Stimulated activated naive CD4-positive, alpha-beta T cell (primary cell): ENCODE measurements around the gene CAPZB.

ENCODE experiments used
- DNase-seq, 6 experiments: peaks; one replicate each; lab custom pipeline; 2025; lab: John Stamatoyannopoulos, UW

The CAPZB gene

DNA sequence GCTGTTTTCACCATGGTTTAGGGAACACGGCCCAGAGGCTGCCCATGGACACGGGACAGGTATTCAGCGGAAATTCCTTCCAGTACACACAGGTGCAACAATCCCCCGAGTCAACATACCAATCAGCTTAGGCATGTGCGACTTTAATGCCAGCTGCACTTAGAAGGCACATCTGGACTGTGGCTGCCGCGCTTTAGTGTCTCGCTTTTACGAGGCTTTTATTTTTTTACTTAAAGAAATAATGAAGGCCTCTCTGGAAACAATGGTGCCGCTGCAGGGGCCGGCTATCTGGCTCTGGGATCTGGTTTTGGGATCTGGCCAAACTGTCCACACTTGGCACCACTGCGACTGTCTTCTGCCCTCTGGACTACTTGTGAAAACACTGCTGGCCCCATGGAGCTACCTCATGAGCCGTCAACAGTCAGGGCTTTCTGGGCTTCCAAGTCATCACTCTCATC, 117.7 kb downstream of the CAPZB start:
- DNase-seq: no peak

DNA sequence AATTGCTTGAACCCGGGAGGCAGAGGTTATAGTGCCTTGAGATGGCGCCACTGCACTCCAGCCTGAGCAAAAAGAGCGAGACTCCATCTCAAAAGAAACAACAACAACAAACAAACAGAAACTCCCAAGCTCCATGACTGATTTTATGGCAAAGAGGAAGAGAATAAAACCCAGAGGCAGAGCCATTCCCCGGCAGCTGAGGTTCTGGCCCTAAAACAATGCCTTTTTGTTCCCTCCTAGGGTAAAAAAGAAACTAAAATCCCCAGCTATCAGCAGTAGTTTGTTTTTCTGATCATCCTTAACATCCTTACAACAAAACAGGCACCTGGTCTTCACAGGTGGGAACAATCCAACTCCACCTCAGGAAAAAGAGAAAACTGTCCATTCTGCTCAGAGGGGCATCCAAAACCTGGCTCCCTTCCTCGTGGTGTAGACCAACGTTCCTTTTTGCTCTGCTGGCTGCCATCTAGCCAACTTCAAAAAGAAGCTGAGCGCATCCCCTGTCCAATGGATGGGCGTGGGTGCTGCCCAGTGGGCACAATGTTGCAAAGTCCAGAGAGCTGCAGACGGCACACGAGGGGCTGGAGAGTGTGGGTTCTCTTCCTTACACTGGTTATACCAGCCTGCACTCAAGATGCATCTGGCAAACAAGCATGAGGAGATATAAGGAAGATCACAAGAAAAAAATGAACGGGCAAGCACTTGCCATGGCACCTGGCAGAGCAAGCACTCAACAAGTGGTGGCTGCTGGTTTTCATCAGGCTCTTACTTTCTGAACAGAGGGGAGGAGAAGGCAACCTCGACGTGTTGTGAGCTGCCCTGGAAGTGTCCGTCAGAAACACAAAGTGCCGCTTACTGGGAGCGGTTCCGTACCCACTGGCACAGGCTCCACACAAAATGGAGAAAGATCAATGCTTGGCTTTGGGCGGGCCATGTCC, 118.5 kb downstream of the CAPZB start:
- no peak for DNase-seq

DNA sequence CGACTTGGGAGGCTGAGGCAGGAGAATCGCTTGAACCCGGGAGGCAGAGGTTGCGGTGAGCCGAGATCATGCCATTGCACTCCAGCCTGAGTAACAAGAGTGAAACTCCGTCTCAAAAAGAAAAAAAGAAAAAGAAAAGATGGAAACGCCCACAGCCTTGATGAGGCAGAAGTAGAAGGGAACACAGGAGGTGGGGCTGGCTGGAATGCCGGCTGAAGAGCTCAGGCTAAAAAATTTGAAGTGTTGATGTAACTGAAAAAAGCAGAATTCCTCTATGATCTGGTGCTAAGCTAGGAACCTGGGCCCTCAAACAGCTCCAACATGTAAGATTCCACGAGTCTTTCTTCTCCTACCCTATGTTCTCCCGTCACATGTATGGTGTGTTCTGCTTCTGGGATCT, 119.6 kb downstream of the CAPZB start:
- no peak for DNase-seq

DNA sequence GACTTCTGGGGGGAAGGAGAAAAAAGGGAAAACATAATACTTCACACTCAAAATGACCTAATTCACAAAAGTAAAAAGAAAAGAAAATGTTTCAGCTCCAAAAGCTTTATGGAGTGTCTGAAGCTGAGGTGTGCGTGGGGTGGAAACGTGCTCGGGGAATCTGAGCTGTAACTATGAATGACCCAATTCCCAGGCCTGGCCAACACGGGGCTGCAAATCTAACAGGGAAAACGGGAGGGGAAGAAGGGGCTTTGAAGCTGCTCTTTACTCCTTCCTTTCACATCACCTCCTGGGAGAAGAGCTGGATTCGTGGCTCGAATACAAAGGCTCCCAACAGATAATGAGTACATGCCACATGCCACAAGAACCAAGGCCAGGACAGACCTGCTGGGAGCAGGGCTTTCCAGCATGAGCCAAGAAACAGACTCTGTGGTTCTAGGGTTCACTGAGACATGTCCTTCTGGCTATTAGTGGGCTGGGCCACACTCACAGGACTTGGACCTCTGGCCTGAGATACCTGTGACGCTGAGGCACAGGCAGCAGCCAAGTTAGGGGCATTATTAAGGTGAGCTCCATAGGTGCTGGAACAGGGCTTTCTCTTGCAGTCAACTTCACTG, 121.7 kb downstream of the CAPZB start:
- DNase-seq: no peak

DNA sequence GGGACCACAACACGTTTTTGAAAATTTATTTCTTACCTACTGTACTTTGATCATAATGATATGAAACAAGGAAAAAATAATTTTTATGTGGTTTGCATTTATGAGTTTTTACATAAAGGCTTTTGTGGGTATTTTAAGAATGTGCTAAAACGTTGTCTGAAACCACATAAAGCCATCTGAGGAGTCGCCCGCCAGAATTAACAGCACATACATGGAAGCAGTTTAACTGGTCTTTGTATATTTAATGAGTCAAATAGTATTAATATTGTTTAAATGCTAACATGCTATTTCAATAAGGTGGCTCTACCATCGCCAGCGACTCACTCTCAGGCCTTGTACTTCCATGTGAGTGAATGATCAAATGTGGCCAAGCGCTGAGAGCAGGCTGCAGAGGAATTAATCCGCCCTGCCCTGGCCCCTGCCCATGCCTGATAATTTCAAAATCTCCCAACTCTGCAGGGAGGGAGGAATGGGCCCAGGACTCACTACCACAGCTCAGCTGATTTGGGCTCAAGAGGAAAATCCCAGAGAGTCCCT, 123.7 kb downstream of the CAPZB start:
- no peak for DNase-seq

DNA sequence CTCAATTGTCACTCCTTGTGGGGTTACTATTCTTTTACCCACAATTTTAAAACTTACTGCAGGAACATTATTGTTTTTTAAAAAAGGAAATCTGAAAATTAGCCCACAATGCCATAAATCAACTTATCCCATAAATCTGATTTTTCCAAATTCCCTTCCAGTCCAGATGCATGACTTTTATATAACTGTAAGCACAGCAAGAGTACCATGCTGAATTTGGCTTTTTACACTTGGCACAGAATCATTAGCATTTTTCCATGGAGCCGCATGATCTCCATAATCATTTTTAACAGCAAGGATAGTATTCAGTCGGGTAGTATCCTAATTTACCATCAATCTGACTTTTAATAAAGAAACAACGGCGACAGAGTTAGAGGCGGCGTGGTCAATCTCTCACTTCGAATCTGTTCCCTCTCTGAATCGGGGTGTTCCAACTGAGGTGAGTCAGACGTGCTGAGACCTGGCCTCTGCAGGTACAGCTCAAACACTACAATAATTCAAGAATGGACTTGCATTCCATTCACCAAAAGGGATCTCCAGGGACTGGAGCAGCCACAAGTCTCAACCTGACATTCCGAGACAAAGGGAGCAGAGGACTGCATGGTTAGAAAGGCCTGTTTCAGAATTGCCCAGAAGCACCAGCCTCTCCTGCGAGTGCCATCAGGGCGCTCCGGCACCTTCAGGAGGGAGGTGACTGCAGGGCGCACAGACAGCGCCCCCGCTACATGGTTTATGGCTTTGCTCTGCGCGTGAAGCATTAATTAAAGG, 124.3 kb downstream of the CAPZB start:
- no peak for DNase-seq

DNA sequence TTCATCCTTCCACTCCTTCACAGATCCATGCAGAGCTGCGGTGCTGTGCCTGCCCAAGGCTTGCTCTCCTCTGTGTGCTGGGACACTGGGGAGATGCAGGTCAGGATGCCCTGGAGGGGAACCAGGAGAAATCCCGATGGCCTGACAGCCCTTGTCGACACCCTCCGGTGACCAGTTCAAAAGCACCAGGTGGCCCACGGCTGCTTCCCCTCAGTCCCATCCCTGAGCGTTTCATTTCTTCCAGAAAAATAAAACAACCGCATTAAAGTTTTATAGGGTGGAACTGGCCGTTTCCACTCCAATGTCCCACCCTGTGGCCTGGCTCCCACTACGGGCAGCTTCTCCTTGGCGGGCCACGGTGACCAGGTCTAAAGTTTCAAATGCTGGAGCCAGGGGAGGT, 124.9 kb downstream of the CAPZB start:
- no peak for DNase-seq

DNA sequence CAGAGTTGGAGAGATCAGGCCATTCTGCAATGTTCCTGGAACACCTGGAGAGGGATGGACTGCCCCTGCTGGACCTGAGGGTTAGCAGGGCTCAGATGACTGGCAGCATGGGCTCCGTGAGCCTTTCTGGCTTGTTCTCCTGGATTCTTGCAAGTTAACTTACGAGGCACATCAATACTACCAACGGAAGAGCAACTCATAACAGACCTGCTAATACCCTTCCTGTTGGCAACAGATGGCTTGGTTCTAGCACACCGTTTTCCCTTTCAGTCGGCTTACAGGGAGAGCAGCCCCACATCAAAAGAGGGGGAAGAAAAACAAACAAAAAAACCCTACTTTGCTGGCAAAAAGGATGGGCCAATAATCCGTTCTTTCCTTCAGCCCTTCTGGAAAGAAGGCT, 125.3 kb downstream of the CAPZB start:
- DNase-seq: peak in 1 of 6 experiments; percentile 8

DNA sequence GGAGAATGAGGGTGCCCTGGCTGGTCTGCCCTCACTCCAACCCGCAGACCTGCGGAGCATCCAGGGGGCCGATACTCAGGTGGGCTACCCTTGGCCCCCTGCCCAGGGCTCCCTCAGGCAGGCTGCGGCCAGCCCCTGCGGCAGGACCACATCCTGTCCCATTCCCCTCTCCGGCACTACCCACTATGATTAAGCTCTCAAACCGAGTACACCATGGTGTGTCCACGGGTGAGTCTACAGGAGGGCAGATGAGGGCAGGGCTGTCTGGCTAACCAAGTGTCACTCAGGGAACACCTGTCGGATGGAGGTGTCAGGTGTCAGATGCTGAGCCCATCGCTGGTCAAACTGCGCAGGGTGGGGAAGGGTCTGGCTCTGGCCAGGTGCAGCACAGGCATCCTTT, 126.0 kb downstream of the CAPZB start:
- no peak for DNase-seq

DNA sequence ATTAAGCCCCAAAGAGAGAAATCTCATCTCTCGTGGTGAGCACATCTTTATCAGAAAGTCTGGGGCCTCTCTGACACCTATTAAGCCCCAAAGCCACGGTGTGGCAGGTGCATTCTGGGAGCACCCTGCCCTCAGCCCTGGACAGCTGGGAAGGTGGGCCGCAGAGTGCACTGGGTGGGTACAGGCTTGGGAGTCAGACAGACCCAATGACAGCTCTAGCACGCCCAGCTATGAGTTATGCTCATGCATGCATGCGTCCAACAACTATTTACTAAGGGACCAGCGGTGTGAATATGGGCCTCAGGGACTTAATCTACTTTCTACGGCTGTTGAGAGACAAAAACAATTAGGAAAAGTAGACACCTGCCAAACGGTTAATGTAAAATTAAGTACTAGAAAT, 126.6 kb downstream of the CAPZB start:
- no peak for DNase-seq

DNA sequence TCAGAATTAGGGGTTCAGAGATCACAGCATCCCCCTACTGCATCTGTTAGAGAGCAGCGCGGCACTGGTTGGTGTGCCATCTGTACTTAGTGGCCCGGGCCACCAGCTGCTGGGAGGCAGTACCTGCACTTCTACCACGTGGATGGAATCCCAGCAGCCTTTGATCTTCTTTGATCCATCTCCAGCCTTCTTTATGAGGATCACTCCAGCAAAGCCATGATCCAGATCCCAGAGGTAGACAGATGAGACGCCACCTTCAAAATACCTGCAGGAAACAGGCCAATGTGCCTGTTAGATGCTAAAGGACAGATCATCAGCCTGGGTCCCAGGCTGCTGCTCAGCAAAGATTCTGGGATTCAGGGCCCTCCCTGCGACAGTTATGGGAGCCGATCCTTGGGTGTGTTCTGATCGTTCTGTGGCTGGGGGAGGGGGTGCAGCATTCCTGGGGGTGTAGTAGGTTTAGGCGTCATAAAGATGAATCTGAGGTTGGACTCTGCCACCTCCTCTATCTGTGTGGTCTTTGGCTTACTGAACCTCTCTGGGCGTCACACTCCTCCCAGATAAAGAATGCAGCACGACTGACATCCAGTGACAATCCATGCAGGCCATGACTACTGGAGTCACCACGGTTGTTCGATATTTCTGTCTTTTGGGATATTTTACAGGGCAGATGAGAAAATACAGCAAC, 127.9 kb downstream of the CAPZB start:
- DNase-seq: no peak

DNA sequence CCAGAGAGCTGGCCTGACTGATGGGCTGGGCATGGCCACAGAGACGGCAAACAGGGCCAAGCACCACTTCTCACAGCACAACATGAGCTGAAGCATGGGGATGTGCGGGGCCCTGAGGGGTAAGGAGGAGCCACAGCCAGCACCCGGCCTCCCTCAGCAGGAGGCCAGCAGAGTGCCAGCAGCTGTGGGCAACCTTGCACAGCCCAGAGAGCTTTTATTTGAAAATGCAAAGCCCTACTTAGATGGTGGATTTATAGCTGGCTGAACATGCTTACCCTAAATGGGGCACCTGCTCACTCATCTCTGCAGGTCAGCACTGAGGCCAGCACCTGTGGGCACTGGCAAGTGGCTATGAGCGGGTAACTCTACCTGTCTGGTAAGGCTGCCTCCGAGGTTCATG, 129.1 kb downstream of the CAPZB start:
- DNase-seq: no peak

DNA sequence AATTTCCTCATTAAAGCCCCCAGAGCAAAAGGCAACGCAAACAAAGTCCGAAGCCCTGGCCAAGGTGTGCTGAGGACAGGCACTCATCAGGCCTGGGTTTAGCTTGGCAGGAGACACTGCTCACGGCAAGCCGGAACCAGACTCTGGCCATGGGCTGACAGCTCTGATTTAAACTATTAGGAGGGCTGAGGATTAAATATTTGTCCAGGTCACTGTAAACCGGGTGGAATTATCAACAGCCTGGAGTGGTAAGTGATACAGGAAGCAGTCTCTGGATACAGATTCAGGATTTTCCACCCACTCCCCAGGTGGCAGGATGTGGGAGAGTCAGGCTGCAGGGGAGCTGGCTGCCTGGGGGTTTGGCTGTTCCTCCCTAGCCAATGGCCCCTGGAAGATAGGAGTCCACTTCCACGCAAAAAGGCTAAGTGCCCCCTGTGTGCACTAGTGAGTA, 130.8 kb downstream of the CAPZB start:
- DNase-seq: no peak

DNA sequence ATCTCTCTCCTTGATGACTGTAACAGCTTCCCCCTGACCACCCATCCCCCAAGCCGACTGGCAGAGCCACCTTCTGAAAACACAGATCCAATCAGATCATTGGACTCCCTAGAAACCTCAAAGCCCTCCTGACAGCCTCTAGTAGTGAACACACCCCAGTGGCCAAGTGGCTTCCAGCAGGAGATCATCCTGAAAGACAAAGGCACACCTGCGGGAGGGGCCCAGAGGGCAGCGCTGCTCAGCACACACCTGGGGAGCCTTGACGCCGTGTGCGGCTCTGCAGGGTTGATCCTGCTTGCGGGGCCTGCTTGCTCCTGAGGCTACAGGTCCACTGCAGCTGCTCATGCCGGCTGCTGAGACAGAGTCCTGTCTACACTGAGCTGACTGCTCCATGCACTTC, 131.7 kb downstream of the CAPZB start:
- no peak for DNase-seq

DNA sequence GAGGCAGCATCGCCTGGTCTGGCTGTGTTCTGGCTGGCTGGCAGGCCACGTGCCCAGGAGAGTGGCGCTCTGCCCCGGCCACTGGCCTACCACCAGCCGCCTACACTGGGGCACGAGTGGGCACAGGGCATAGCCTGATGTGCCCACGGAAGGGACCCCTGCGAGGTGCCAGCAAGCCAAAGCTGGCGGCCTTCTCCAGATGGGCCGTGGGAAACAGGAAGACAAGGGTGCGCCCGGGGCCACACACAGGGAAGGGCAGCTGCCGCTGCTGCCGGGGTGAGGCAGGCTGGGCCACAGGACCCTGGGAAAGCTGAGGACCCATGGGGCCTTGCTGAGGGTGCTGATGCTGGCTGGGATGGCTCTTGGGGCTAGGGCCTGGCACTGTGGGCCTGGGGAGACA, 132.5 kb downstream of the CAPZB start:
- no peak for DNase-seq

DNA sequence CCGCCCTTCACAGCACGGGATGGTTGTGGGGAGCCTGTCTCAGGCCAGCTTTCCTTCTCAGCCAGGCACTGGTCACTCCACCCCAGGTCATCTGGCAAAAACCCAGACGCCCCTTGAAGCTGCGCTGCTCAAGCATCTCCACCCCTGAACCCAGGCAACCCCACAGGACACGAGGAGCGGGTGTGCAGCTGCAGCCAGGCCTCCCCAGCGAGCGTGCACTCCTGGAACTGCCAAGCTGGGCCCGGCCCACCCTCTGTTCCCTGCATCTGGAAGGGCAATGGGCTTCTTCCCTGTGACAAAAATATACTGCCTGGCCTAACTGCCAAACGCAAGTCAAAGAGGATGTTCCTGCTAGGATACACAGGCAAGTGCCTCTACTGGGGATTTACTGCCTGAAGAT, 133.5 kb downstream of the CAPZB start:
- DNase-seq: no peak

DNA sequence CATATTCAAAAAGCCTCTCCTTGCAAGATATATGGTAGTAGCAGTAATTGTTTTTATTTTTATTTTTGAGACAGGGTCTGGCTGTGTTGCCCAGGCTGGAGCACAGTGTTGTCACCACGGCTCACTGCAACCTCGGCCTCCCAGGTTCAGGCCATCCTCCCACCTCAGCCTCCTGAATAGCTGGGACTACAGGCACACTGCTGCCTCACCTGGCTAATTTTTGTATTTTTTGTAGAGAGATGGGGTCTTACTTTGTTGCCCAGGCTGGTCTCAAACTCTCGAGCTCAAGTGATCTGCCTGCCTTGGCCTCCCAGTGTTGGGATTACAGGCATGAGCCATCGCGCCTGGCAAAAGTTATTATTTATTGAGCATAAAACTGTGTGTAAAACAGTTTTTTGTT, 134.8 kb downstream of the CAPZB start:
- no peak for DNase-seq

DNA sequence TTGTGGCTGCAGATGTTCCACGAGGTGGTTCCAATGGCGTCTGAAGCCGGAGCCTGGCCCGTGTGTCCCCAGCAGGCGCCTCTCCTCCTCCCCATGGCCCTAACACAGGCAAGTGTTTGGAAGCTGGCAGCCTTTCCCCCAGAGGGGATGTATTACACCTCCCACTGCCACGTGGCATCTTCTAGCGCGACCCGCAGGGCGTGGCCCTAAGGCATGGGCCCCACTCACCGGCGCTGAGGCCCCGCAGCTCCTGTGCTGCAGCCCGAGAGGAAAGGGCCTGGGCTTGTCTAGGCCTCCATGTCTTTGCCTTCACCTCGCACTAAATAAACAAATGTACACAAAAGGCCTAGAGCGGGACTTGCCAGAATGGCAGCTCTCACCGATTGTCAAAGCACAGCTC, 135.3 kb downstream of the CAPZB start:
- no peak for DNase-seq

DNA sequence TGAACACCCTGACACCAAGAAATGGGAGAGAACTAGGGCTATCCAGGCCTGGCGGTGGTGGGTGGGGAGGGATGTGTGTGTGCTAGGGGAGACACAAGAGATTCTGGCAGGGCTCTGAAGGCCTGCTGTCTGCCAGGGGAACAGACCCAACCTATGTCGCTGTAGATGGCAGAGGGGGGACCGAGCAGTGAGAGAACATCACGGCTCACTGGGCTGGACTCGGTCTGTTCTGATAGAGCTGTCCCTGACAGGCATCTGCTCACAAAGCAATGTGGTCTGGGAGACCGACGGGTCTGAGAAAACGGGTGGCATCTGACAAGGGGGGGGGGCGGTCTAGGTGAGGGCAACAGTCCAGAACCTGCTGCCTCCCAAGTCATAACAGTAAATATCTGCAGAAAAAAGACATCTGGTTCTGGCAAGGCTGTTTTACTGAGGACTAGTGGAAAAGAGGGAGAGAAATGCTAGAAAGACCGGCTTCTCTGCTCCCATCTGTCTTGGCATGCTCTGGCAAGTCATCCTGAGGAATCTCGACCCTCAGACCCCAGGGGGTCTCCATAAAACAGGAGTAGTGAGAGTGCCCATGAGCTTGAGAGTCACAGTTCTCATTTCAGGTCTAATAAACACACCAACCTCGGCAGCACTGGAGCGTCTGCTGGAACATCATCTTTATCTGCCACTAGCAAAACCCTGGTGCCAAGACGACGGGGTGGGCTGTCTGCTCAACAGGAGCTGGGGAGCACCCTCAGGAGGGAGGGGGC, 136.7 kb downstream of the CAPZB start:
- no peak for DNase-seq

DNA sequence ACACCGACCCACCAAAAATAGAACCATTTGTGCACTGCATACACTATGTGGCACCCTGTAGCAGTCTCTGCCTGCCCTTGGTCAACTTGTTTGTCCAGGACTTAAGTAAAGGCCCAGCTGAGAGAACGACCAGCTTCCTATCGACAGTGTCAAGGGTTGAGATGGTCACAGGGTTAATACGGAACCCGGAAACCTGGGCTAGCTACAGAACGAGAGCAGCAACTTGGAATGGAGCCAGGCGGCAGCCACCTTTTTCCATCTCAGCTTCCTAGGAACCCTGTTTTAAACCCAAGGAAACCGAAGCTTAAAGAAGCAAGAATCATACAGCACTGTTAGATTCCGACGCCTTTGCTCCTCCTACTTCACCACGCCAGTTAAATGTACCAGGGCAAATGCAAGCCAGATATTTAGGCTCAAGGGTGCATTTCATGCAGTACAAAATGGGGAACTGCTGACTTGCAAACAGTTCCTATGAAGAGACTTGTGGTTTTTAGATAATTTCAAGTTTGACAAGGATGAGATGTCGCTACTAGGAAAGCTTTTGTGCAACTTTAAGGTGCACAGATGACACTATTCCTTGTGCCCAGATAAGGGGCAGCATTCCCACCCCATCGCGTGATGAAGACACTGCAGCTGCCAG, 137.7 kb downstream of the CAPZB start:
- no peak for DNase-seq

DNA sequence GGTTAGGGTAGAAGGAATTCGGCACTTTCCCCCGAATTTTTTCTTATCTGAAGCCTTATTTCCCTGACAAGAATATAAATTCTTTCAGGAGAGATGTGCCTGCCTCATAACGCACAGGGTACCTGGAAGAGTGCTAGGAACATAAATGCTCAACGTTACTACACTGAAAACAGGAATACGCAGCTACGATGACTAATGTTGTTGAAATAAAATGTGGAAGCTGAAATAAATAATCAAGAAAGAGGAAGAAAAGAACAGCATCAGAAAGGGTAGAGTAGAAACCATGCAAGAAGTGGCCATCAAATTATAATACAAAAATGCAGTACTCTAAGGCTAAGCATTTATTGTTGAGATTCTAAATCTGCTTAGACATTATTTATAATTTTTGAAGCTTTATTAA, 139.3 kb downstream of the CAPZB start:
- DNase-seq: no peak
